H4 (cell line): Measurements from ENCODE around the gene KIF5C. TPM values are rescaled to one million over a fixed set of nuclear protein-coding genes. Genes with fewer than 3 reads are reported as not detected.

Source experiments
- DNase-seq: peaks from one replicate; pipeline ENCODE4 v3.0.0-alpha.2; 2015; ENCODE audit warnings: low spot score
- total RNA-seq: library from RNA; depleted of rRNA; stranded (reverse); fragments of >200 nt; shearing (Covaris generic); gene quantifications from 2 replicates; pipeline ENCODE4 v1.2.3, GENCODE V29; 2014

KIF5C gene
- total RNA-seq, 1 experiment from 2014 or later: 2.6 TPM

GRCh38 chr2:148924514-148925178 lies 49.6 kb downstream of the KIF5C start:
- DNase-seq: no peak

- DNase-seq: peak; percentile 26
Observed at GRCh38 chr2:148926291-148926961, 51.4 kb downstream of the KIF5C start.

GRCh38 chr2:148926981-148927401 lies 52.0 kb downstream of the KIF5C start:
- no peak for DNase-seq

- no peak for DNase-seq
Observed at GRCh38 chr2:148928395-148928794, 53.4 kb downstream of the KIF5C start.

GRCh38 chr2:148930046-148930775 lies 55.2 kb downstream of the KIF5C start:
- DNase-seq: no peak

- no peak for DNase-seq
Observed at GRCh38 chr2:148932536-148932935, 57.5 kb downstream of the KIF5C start.

- no peak for DNase-seq
Observed at GRCh38 chr2:148933456-148933855, 58.4 kb downstream of the KIF5C start.

- DNase-seq: no peak
Observed at GRCh38 chr2:148935791-148936190, 60.8 kb downstream of the KIF5C start.

- no peak for DNase-seq
Observed at GRCh38 chr2:148936857-148937450, 61.9 kb downstream of the KIF5C start.

GRCh38 chr2:148939271-148939670 lies 64.2 kb downstream of the KIF5C start:
- no peak for DNase-seq

GRCh38 chr2:148943097-148943496 lies 68.1 kb downstream of the KIF5C start:
- no peak for DNase-seq

- DNase-seq: no peak
Observed at GRCh38 chr2:148944536-148944935, 69.5 kb downstream of the KIF5C start.

GRCh38 chr2:148947299-148947698 lies 72.3 kb downstream of the KIF5C start:
- no peak for DNase-seq

GRCh38 chr2:148948868-148949267 lies 73.8 kb downstream of the KIF5C start:
- DNase-seq: no peak

- DNase-seq: no peak
Observed at GRCh38 chr2:148949348-148949747, 74.3 kb downstream of the KIF5C start.

GRCh38 chr2:148952621-148953020 lies 77.6 kb downstream of the KIF5C start:
- DNase-seq: no peak

GRCh38 chr2:148953426-148953825 lies 78.4 kb downstream of the KIF5C start:
- no peak for DNase-seq

GRCh38 chr2:148954536-148954935 lies 79.5 kb downstream of the KIF5C start:
- DNase-seq: no peak

GRCh38 chr2:148955798-148956197 lies 80.8 kb downstream of the KIF5C start:
- no peak for DNase-seq

GRCh38 chr2:148957023-148957422 lies 82.0 kb downstream of the KIF5C start:
- DNase-seq: no peak

- no peak for DNase-seq
Observed at GRCh38 chr2:148959745-148960144, 84.7 kb downstream of the KIF5C start.

- DNase-seq: no peak
Observed at GRCh38 chr2:148960483-148960882, 85.5 kb downstream of the KIF5C start.
